ENCODE measurements around the gene EXOC2. TPM values are rescaled to one million over a fixed set of nuclear protein-coding genes. Genes with fewer than 3 reads are reported as not detected.

The EXOC2 gene
- total and polyA plus RNA-seq, 2 donors (not counting 3 experiments of a cell fraction or from before 2014, with no cell fraction given): 18.2 to 30.8 TPM

- H3K9me3 ChIP-seq (replicated peaks; ENCODE audit: control insufficient read depth, insufficient read depth, low read length): no peaks in the 10 kb centered on the region
- ChIA-PET POLR2A (no interaction called here), CTCF (no interaction called here)
- H3K4me2 ChIP-seq (ENCODE audit: insufficient read depth, low read length): no peak overlapping the region
- no TSS peak for BruUV-seq (replicated peaks)
- no peaks in the 10 kb centered on the region for H4K20me1 ChIP-seq (replicated peaks; ENCODE audit: control insufficient read depth, extremely low read depth, insufficient read depth, low read length)
- intact Hi-C loops (cut with micrococcal nuclease) (no loop called here), dilution Hi-C loops (cut with MboI; ENCODE audit: extremely low pct_ligation_motif_present, low sequenced_read_pairs) (no loop called here)
- H3K27ac ChIP-seq (ENCODE audit: insufficient read depth, low read depth, low read length): no peak overlapping the region
- no peaks in the 10 kb centered on the region for H3K4me1 ChIP-seq (ENCODE audit: control insufficient read depth, extremely low read depth, insufficient read depth, low read length)
- TF ChIP-seq EZH2 (IDR thresholded peaks at IDR 0.05; ENCODE audit: borderline replicate concordance, low read depth, low read length, severe bottlenecking) (no peak), POLR2A (IDR thresholded peaks at IDR 0.05; ENCODE audit: low read depth, low read length) (no peak), GATA2 (IDR thresholded peaks at IDR 0.05; ENCODE audit: insufficient read depth, insufficient read length, low read depth, low read length) (no peak), MYC (IDR thresholded peaks at IDR 0.05; ENCODE audit: low read depth, low read length) (no peak), FOS (IDR thresholded peaks at IDR 0.05; ENCODE audit: borderline replicate concordance, insufficient read depth, low read length) (no peak), JUN (IDR thresholded peaks at IDR 0.05; ENCODE audit: borderline replicate concordance, insufficient read depth, insufficient read length, low read depth) (no peak), POLR2AphosphoS5 (IDR thresholded peaks at IDR 0.05; ENCODE audit: insufficient read depth, low read depth, low read length) (no peak)
- TF ChIP-seq, protein P1, sequence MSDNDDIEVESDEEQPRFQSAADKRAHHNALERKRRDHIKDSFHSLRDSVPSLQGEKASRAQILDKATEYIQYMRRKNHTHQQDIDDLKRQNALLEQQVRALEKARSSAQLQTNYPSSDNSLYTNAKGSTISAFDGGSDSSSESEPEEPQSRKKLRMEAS (IDR thresholded peaks at IDR 0.05; ENCODE audit: insufficient read depth, insufficient read length): no peak
- TF ChIP-seq, protein P2, sequence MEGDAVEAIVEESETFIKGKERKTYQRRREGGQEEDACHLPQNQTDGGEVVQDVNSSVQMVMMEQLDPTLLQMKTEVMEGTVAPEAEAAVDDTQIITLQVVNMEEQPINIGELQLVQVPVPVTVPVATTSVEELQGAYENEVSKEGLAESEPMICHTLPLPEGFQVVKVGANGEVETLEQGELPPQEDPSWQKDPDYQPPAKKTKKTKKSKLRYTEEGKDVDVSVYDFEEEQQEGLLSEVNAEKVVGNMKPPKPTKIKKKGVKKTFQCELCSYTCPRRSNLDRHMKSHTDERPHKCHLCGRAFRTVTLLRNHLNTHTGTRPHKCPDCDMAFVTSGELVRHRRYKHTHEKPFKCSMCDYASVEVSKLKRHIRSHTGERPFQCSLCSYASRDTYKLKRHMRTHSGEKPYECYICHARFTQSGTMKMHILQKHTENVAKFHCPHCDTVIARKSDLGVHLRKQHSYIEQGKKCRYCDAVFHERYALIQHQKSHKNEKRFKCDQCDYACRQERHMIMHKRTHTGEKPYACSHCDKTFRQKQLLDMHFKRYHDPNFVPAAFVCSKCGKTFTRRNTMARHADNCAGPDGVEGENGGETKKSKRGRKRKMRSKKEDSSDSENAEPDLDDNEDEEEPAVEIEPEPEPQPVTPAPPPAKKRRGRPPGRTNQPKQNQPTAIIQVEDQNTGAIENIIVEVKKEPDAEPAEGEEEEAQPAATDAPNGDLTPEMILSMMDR (IDR thresholded peaks at IDR 0.05; ENCODE audit: extremely low read depth in 1 of 2, insufficient read depth in 1 of 2, low read depth in 1 of 2, low read length in 2 of 2): no peak
- no peaks in the 10 kb centered on the region for H3K79me2 ChIP-seq (ENCODE audit: control insufficient read depth, insufficient read depth, low read length)
- no peaks in the 10 kb centered on the region for H3K27me3 ChIP-seq (ENCODE audit: control insufficient read depth in 2 of 2, insufficient read depth in 2 of 2, low read length in 2 of 2)
- H3K4me3 ChIP-seq (replicated peaks in 1 of 3; ENCODE audit: insufficient read depth in 1 of 3, low read depth in 1 of 3, low read length in 3 of 3): no peak overlapping the region
- no peaks in the 10 kb centered on the region for H3K36me3 ChIP-seq (ENCODE audit: control insufficient read depth in 2 of 2, extremely low read depth in 1 of 2, insufficient read depth in 2 of 2, low read length in 2 of 2)
- no peak for FAIRE-seq
- DNase-seq (ENCODE audit: low read depth, low spot score): no peak
- H3K9ac ChIP-seq (replicated peaks; ENCODE audit: extremely low read depth, insufficient read depth, low read length): no peak overlapping the region
- H2AFZ ChIP-seq (ENCODE audit: low read depth, low read length): no peak overlapping the region
- no peaks in the 10 kb centered on the region for H3K9me1 ChIP-seq (replicated peaks; ENCODE audit: control insufficient read depth, extremely low read depth, insufficient read depth, low read length)
Observed at GRCh38 chr6:451336-451735, 241.6 kb downstream of the EXOC2 start.
